ENCODE data around the gene CYP2F1. TPM values are rescaled to one million over a fixed set of nuclear protein-coding genes. Genes with fewer than 3 reads are reported as not detected.

The CYP2F1 gene
- not detected in 5 replicates for total RNA-seq (2022; extraction: Qiagen RNA extraction; ENCODE audit: low read depth)

GRCh38 chr19:41114132-41114531, at the start of gene CYP2F1:
Gene CYP2F1 (plus strand): TSS chr19:41114432. CDS start chr19:41116189, 1,757 bp downstream.

GRCh38 chr19:41088151-41088550, 26.1 kb upstream of the CYP2F1 start, which contains the start of gene CYP2A13:
Gene CYP2A13 (plus strand): TSS chr19:41088451. CDS start chr19:41088472, 21 bp downstream.

Other genes with a start within 250 kb of the CYP2F1 start
- not detected in 5 replicates for gene CYP2A7, start 232.2 kb upstream of the CYP2F1 start, total RNA-seq (2022; extraction: Qiagen RNA extraction; ENCODE audit: low read depth)
- gene CYP2B6, start 123.2 kb upstream of the CYP2F1 start, total RNA-seq (2022; extraction: Qiagen RNA extraction; ENCODE audit: low read depth), result 0.07 to 0.08 TPM in 2 of 5 replicates, not detected in the others
- not detected in 5 replicates for gene CYP2A13, start 26.0 kb upstream of the CYP2F1 start, total RNA-seq (2022; extraction: Qiagen RNA extraction; ENCODE audit: low read depth)
- 24.4 to 29.1 TPM (median 28.3 TPM) in 5 replicates for gene CYP2S1, start 78.8 kb downstream of the CYP2F1 start, total RNA-seq (2022; extraction: Qiagen RNA extraction; ENCODE audit: low read depth)
- 136 to 158 TPM (median 140 TPM) in 5 replicates for gene AXL, start 104.8 kb downstream of the CYP2F1 start, total RNA-seq (2022; extraction: Qiagen RNA extraction; ENCODE audit: low read depth)
- 301 to 328 TPM (median 323 TPM) in 5 replicates for gene HNRNPUL1, start 149.9 kb downstream of the CYP2F1 start, total RNA-seq (2022; extraction: Qiagen RNA extraction; ENCODE audit: low read depth)
- gene CCDC97, start 195.7 kb downstream of the CYP2F1 start, total RNA-seq (2022; extraction: Qiagen RNA extraction; ENCODE audit: low read depth), result 32.7 to 47.7 TPM (median 42.9 TPM) in 5 replicates
- gene TGFB1, start 239.5 kb downstream of the CYP2F1 start, total RNA-seq (2022; extraction: Qiagen RNA extraction; ENCODE audit: low read depth), result 123 to 170 TPM (median 149 TPM) in 5 replicates
- gene B9D2, start 249.7 kb downstream of the CYP2F1 start, total RNA-seq (2022; extraction: Qiagen RNA extraction; ENCODE audit: low read depth), result 25.0 to 34.5 TPM (median 34.0 TPM) in 5 replicates

Data from A549 treated with CpdA at 1 μM for 4 hours (cell line).